ENCODE results near the gene NRSN2. TPM values are rescaled to one million over a fixed set of nuclear protein-coding genes. Genes with fewer than 3 reads are reported as not detected.
A peak's percentile ranks its signal among the peaks of the same experiment; 100 is the strongest.

NRSN2 gene
- total RNA-seq, 1 experiment from 2014 or later = 8.4 TPM

DNA sequence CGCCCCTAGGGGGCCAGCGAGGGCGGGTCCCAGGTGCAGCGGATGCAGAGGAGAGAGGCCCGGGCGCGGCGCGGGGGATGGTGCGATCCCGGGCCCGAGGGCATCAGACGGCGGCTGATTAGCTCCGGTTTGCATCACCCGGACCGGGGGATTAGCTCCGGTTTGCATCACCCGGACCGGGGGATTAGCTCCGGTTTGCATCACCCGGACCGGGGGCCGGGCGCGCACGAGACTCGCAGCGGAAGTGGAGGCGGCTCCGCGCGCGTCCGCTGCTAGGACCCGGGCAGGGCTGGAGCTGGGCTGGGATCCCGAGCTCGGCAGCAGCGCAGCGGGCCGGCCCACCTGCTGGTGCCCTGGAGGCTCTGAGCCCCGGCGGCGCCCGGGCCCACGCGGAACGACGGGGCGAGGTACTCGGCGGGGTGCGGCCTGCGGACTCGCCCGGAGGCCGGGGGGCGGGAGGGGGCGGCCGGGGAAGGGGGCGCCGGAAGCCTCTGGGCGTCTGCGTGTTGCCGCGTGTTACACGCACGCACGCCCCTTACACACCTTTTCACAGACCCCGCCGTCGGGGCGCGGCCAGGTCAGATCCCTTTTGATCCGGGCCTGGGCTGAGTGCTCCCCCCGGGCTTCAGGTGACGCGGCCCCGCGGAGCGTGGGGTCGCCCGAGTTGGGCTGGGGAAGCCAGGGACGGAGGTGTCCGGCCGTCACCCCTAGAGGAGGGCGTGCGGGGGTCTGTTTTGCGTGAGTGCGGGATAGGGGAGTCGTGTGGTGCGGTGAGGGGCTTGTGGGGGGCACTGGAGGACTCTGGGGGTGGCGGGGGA, 34.1 kb downstream of the NRSN2 start:
- CTCF ChIA-PET = interaction anchor here (0.5 to 7.9 kb wide), 12 partner anchors 10 to 87 kb away, joined by 3 to 80 read pairs (median 5); no protein-coding TSS in a partner anchor
- DNase-seq (ENCODE audit: unreplicated experiment) = peak; percentile 85
- Mint-ChIP-seq H3K9me3 (ENCODE audit: unreplicated experiment) (no peaks in the 10 kb centered on the region), H3K27ac (ENCODE audit: low read depth, unreplicated experiment) (peak overlapping the region; percentile 73), H3K4me3 (ENCODE audit: unreplicated experiment) (peak overlapping the region; percentile 79), H3K36me3 (ENCODE audit: insufficient read depth, unreplicated experiment) (peaks cover 19% of the 10 kb centered on the region), H3K4me1 (ENCODE audit: insufficient read depth, unreplicated experiment) (peaks cover 25% of the 10 kb centered on the region), H3K27me3 (ENCODE audit: insufficient read depth, unreplicated experiment) (no peaks in the 10 kb centered on the region)
- no TSS peak for BruUV-seq (replicated peaks)
- intact Hi-C loops (cut with micrococcal nuclease) = loop anchor here (1.0 kb wide), 2 partner anchors 9 to 19 kb away; no protein-coding TSS in a partner anchor
- TF ChIP-seq, protein P1, sequence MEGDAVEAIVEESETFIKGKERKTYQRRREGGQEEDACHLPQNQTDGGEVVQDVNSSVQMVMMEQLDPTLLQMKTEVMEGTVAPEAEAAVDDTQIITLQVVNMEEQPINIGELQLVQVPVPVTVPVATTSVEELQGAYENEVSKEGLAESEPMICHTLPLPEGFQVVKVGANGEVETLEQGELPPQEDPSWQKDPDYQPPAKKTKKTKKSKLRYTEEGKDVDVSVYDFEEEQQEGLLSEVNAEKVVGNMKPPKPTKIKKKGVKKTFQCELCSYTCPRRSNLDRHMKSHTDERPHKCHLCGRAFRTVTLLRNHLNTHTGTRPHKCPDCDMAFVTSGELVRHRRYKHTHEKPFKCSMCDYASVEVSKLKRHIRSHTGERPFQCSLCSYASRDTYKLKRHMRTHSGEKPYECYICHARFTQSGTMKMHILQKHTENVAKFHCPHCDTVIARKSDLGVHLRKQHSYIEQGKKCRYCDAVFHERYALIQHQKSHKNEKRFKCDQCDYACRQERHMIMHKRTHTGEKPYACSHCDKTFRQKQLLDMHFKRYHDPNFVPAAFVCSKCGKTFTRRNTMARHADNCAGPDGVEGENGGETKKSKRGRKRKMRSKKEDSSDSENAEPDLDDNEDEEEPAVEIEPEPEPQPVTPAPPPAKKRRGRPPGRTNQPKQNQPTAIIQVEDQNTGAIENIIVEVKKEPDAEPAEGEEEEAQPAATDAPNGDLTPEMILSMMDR (IDR thresholded peaks at IDR 0.05; ENCODE audit: unreplicated experiment) = no peak
- POLR2A ChIA-PET = interaction anchor here (0.9 to 24.6 kb wide), 14 partner anchors 9 to 163 kb away, joined by 3 to 671 read pairs (median 12); partner anchors contain the start of genes CSNK2A1, RBCK1, SOX12 and TBC1D20

DNA sequence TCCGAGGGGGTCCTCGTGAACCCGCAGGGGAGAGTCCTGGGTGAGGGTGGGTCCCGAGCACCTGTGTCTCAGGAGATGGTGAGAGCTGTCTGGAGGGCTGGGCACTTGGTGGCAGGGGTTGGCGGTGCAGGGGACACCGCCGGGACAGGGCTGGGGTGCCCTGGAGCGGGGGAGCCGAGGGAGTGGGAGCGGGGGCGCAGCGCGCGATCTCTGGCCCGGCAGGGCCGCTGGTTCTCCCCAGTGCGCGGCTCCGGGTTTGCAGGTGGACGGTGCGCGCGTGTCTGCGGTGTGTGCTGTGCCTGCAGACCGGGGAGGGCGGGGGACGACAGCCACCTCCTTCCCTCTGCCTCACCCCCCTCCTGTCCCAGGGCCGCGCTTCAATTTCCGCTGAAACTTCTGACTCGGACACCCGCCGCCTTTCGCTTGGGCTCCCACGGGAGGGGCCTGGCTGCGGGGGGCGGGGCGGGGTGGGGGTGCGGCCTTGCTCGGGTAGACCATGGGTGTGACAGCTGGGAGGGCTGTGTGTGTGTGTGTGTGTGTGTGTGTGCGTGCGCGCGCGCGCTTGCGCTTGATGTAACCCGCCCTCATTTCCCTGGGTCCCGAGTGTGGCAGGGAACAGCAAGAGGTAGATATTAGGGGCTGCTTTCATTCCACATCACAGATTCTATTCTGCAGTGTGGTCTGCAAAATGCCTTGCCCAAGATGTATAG, 34.8 kb downstream of the NRSN2 start:
- peak overlapping the region; percentile 79 for H3K4me3 Mint-ChIP-seq (ENCODE audit: unreplicated experiment)
- no peaks in the 10 kb centered on the region for H3K27me3 Mint-ChIP-seq (ENCODE audit: insufficient read depth, unreplicated experiment)
- H3K36me3 Mint-ChIP-seq (ENCODE audit: insufficient read depth, unreplicated experiment) = peaks cover 23% of the 10 kb centered on the region
- TF ChIP-seq, protein P1 (IDR thresholded peaks at IDR 0.05; ENCODE audit: unreplicated experiment) = no peak
- intact Hi-C loops (cut with micrococcal nuclease) = no loop called here
- no peaks in the 10 kb centered on the region for H3K9me3 Mint-ChIP-seq (ENCODE audit: unreplicated experiment)
- ChIA-PET CTCF (interaction anchor here (0.6 to 7.9 kb wide), 7 partner anchors 8 to 32 kb away, joined by 3 to 80 read pairs (median 8); no protein-coding TSS in a partner anchor), POLR2A (interaction anchor here (0.7 to 24.6 kb wide), 14 partner anchors 8 to 162 kb away, joined by 3 to 671 read pairs (median 9); partner anchors contain the start of genes CSNK2A1, RBCK1, SOX12 and TBC1D20)
- no peak overlapping the region for H3K27ac Mint-ChIP-seq (ENCODE audit: low read depth, unreplicated experiment)
- peak; percentile 81 for DNase-seq (ENCODE audit: unreplicated experiment)
- peaks cover 25% of the 10 kb centered on the region for H3K4me1 Mint-ChIP-seq (ENCODE audit: insufficient read depth, unreplicated experiment)
- no TSS peak for BruUV-seq (replicated peaks)

DNA sequence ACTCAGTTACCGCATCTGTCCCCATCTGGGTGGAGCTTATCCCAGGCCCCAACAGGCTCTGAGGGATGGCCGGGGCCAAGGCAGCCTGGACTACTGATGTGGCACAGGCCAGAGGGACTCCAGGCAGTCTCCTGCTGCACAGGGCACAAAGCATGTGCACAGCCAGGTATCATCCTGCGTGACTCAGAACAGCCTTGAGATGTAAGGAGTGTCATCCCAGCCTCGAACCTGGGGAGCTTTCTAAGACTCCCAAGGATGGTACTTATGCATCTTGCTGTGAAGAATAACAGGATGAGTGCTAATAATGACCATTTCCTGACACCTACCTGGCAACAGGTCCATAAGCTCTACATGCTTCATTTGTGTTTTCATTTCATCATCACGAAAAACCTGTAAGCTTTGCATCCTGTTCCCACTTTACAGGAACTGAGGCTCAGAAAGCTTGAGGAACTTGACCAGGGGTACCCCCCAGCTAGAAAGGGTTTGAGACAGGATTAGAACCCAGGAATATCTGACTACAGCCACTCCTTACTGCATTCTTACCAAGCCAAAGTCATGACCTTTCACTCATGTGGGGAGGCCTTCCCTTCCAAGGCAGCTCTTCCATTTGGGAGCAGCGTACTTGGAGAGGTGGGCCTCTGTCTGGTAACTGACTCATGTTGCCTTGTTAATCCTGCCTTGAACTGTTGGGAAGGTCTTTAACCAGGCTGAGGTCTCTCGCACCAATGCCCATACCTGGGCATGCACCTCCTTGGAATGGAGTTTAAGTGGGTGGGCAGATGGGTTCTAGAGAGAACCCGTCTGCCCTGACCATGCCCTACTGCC, 35.6 kb downstream of the NRSN2 start:
- POLR2A ChIA-PET = interaction anchor here (0.7 to 24.6 kb wide), 14 partner anchors 8 to 84 kb away, joined by 3 to 671 read pairs (median 10); partner anchors contain the start of genes RBCK1, SOX12 and TBC1D20
- TF ChIP-seq, protein P1 (IDR thresholded peaks at IDR 0.05; ENCODE audit: unreplicated experiment) = no peak
- Mint-ChIP-seq H3K27me3 (ENCODE audit: insufficient read depth, unreplicated experiment) (no peaks in the 10 kb centered on the region), H3K4me1 (ENCODE audit: insufficient read depth, unreplicated experiment) (peaks cover 25% of the 10 kb centered on the region), H3K4me3 (ENCODE audit: unreplicated experiment) (peak overlapping the region; percentile 79), H3K36me3 (ENCODE audit: insufficient read depth, unreplicated experiment) (peaks cover 28% of the 10 kb centered on the region), H3K9me3 (ENCODE audit: unreplicated experiment) (no peaks in the 10 kb centered on the region), H3K27ac (ENCODE audit: low read depth, unreplicated experiment) (peak overlapping the region; percentile 74)
- intact Hi-C loops (cut with micrococcal nuclease) = no loop called here
- DNase-seq (ENCODE audit: unreplicated experiment) = no peak
- TSS peak; percentile 45 for BruUV-seq (replicated peaks)
- CTCF ChIA-PET = interaction anchor here (0.6 to 7.9 kb wide), 11 partner anchors 9 to 61 kb away, joined by 3 to 80 read pairs (median 4); no protein-coding TSS in a partner anchor

All from MCF 10A (cell line).